Fibroblast of lung (primary cell): ENCODE data around the gene PODXL2. TPM values are rescaled to one million over a fixed set of nuclear protein-coding genes. Genes with fewer than 3 reads are reported as not detected.
"Not testable (repeated sequence)": the region's sequence is repeated elsewhere in the genome, so short reads cannot be mapped to it uniquely, and the experiment has no call there.

Experiments used
- DNase-seq, 2 donors: peaks; one replicate each; pipeline versions ENCODE4 v3.0.0 to v3.0.0-alpha.2; 2010; ENCODE audit warnings: low read depth in 2 of 2
- H2AFZ ChIP-seq: 2 replicates; pipeline ENCODE4 v1.5.1; 2012; ENCODE audit warnings: low read length, control low read depth, inconsistent platforms
- H3K27ac ChIP-seq: 2 replicates; pipeline ENCODE4 v1.5.1; 2011; ENCODE audit warnings: low read length, control low read depth; ENCODE audit not compliant: insufficient read depth
- H3K27me3 ChIP-seq: 2 replicates; pipeline ENCODE4 v1.5.1; 2011; ENCODE audit warnings: mild to moderate bottlenecking, low read length; ENCODE audit not compliant: control insufficient read depth, insufficient read depth
- H3K36me3 ChIP-seq: 2 replicates; pipeline ENCODE4 v1.5.1; 2011; ENCODE audit warnings: low read length; ENCODE audit not compliant: control insufficient read depth, insufficient read depth
- H3K4me1 ChIP-seq: 2 replicates; pipeline ENCODE4 v1.5.1; 2011; ENCODE audit warnings: low read length; ENCODE audit not compliant: control insufficient read depth, insufficient read depth; ENCODE audit errors: extremely low read depth
- H3K4me2 ChIP-seq: 2 replicates; pipeline ENCODE4 v1.5.1; 2011; ENCODE audit warnings: low read length, control low read depth; ENCODE audit not compliant: insufficient read depth; ENCODE audit errors: extremely low read depth
- H3K4me3 ChIP-seq, 4 experiments: fragments of 200-600 bp in 1 of 4; sonication (generic) in 1 of 4; replicated peaks in 1 of 4; 2 replicates each; pipeline ENCODE4 v1.5.1; 2011 to 2016; ENCODE audit warnings: low read length in 4 of 4, low read depth in 3 of 4, mild to moderate bottlenecking in 3 of 4, control low read depth in 2 of 4, inconsistent platforms in 1 of 4, mixed read lengths in 1 of 4; ENCODE audit not compliant: insufficient read depth in 1 of 4; ENCODE audit errors: control extremely low read depth in 1 of 4
- H3K79me2 ChIP-seq: 2 replicates; pipeline ENCODE4 v1.5.1; 2012; ENCODE audit warnings: mild to moderate bottlenecking, low read length, inconsistent platforms; ENCODE audit not compliant: control insufficient read depth, insufficient read depth
- H3K9ac ChIP-seq: 2 replicates; pipeline ENCODE4 v1.5.1; 2011; ENCODE audit warnings: mild to moderate bottlenecking, low read length, control low read depth; ENCODE audit not compliant: insufficient read depth
- H3K9me3 ChIP-seq: 2 replicates; pipeline ENCODE4 v1.5.1; 2012; ENCODE audit warnings: low read depth, low read length; ENCODE audit not compliant: control insufficient read depth, insufficient read depth
- H4K20me1 ChIP-seq: 2 replicates; pipeline ENCODE4 v1.5.1; 2011; ENCODE audit warnings: low read length; ENCODE audit not compliant: control insufficient read depth, insufficient read depth; ENCODE audit errors: extremely low read depth
- EZH2 ChIP-seq: IDR thresholded peaks from 2 replicates; pipeline ENCODE4 v1.5.1; 2012; ENCODE audit warnings: low read length, control low read depth, mild to moderate bottlenecking; ENCODE audit errors: missing control alignments
- polyA plus RNA-seq, 2 donors: library from polyadenylated mRNA; depleted of rRNA in 1 of 2; stranded (reverse) in 1 of 2; unstranded in 1 of 2; fragments of >200 nt; gene quantifications; 2 replicates each; pipeline ENCODE4 v1.2.1, GENCODE V29; 2011 to 2012; ENCODE audit warnings: missing spikeins in 1 of 2
- total RNA-seq: library from RNA; depleted of rRNA; stranded (reverse); fragments of >200 nt; gene quantifications from 2 replicates; pipeline ENCODE4 v1.2.1, GENCODE V29; 2014
- TF ChIP-seq, protein P1 (sequence below), 2 donors: IDR thresholded peaks in 1 of 2; conservative IDR thresholded peaks in 1 of 2; 1 replicate in 1 of 2; 2 replicates in 1 of 2; pipeline ENCODE4 v1.5.1; 2011 to 2012; ENCODE audit warnings: low read length in 2 of 2, control low read depth in 1 of 2, inconsistent platforms in 1 of 2, low read depth in 1 of 2, mild to moderate bottlenecking in 1 of 2

The PODXL2 gene
- total and polyA plus RNA-seq, 2 donors (not counting 1 experiment from before 2014, with no cell fraction given): 0.50 to 0.98 TPM

- no peak for DNase-seq
- Histone ChIP-seq H3K9me3 (no peaks in the 10 kb centered on the region), H3K4me3 (no peak overlapping the region), H3K9ac (no peak overlapping the region), H2AFZ (no peak overlapping the region), H3K36me3 (peaks cover 2% of the 10 kb centered on the region), H3K27me3 (no peaks in the 10 kb centered on the region), H4K20me1 (no peaks in the 10 kb centered on the region), H3K4me1 (no peaks in the 10 kb centered on the region), H3K27ac (no peak overlapping the region), H3K4me2 (no peak overlapping the region), H3K79me2 (no peaks in the 10 kb centered on the region)
- TF ChIP-seq EZH2: no peak
- TF ChIP-seq, protein P1, sequence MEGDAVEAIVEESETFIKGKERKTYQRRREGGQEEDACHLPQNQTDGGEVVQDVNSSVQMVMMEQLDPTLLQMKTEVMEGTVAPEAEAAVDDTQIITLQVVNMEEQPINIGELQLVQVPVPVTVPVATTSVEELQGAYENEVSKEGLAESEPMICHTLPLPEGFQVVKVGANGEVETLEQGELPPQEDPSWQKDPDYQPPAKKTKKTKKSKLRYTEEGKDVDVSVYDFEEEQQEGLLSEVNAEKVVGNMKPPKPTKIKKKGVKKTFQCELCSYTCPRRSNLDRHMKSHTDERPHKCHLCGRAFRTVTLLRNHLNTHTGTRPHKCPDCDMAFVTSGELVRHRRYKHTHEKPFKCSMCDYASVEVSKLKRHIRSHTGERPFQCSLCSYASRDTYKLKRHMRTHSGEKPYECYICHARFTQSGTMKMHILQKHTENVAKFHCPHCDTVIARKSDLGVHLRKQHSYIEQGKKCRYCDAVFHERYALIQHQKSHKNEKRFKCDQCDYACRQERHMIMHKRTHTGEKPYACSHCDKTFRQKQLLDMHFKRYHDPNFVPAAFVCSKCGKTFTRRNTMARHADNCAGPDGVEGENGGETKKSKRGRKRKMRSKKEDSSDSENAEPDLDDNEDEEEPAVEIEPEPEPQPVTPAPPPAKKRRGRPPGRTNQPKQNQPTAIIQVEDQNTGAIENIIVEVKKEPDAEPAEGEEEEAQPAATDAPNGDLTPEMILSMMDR (conservative IDR thresholded peaks at IDR 0.05 in 1 of 2, IDR thresholded peaks at IDR 0.05 in 1 of 2; ENCODE audit: low read depth in 1 of 2, low read length in 2 of 2): peak in 1 of 2 donors; percentile 27
These were observed 50.7 kb downstream of the PODXL2 start for GRCh38 chr3:127679534-127680145.

GRCh38 chr3:127680146-127680661 lies 51.2 kb downstream of the PODXL2 start:
- H3K4me3 ChIP-seq: no peak overlapping the region
- no peak for DNase-seq
- H4K20me1 ChIP-seq: no peaks in the 10 kb centered on the region
- no peaks in the 10 kb centered on the region for H3K27me3 ChIP-seq
- H3K36me3 ChIP-seq: peaks cover 2% of the 10 kb centered on the region
- H3K4me2 ChIP-seq: no peak overlapping the region
- no peaks in the 10 kb centered on the region for H3K79me2 ChIP-seq
- TF ChIP-seq, protein P1 (conservative IDR thresholded peaks at IDR 0.05 in 1 of 2, IDR thresholded peaks at IDR 0.05 in 1 of 2; ENCODE audit: low read depth in 1 of 2, low read length in 2 of 2): no peak
- no peak for TF ChIP-seq EZH2
- no peaks in the 10 kb centered on the region for H3K9me3 ChIP-seq
- no peaks in the 10 kb centered on the region for H3K4me1 ChIP-seq
- no peak overlapping the region for H3K27ac ChIP-seq
- H2AFZ ChIP-seq: no peak overlapping the region
- no peak overlapping the region for H3K9ac ChIP-seq

- DNase-seq: no peak
- no peak overlapping the region for H3K4me2 ChIP-seq
- no peaks in the 10 kb centered on the region for H4K20me1 ChIP-seq
- H3K27ac ChIP-seq: no peak overlapping the region
- H3K79me2 ChIP-seq: no peaks in the 10 kb centered on the region
- no peaks in the 10 kb centered on the region for H3K4me1 ChIP-seq
- H3K9ac ChIP-seq: no peak overlapping the region
- no peak overlapping the region for H3K4me3 ChIP-seq
- H3K36me3 ChIP-seq: peaks cover 2% of the 10 kb centered on the region
- no peaks in the 10 kb centered on the region for H3K27me3 ChIP-seq
- H3K9me3 ChIP-seq: no peaks in the 10 kb centered on the region
- no peak for TF ChIP-seq EZH2
- TF ChIP-seq, protein P1 (conservative IDR thresholded peaks at IDR 0.05 in 1 of 2, IDR thresholded peaks at IDR 0.05 in 1 of 2; ENCODE audit: low read depth in 1 of 2, low read length in 2 of 2): no peak
- no peak overlapping the region for H2AFZ ChIP-seq
These were observed 51.8 kb downstream of the PODXL2 start for GRCh38 chr3:127680798-127681221.

DNA sequence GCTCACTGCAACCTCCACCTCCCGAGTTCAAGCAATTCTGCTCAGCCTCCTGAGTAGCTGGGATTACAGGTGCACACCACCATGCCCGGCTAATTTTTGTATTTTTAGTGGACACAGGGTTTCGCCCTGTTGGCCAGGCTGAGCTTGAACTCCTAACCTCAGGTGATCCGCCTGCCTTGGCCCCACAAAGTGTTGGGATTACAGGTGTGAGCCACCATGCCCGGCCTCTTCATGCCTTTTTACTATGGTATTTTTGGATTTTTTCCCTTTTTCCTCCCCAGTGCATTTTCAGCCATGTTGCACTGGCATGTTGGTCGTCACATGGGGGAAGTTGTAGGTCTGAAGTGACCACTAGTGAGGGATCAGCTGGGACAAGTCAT lies 53.2 kb downstream of the PODXL2 start:
- not testable (repeated sequence) for H3K27ac ChIP-seq, H3K9ac ChIP-seq, H3K4me1 ChIP-seq, H3K4me3 ChIP-seq, H4K20me1 ChIP-seq, H3K9me3 ChIP-seq, H3K27me3 ChIP-seq, DNase-seq, H3K4me2 ChIP-seq, H3K36me3 ChIP-seq, H3K79me2 ChIP-seq, H2AFZ ChIP-seq
